ENCODE data around the gene SLC35D1.
"Not testable (repeated sequence)": the region's sequence is repeated elsewhere in the genome, so short reads cannot be mapped to it uniquely, and the experiment has no call there.

DNA sequence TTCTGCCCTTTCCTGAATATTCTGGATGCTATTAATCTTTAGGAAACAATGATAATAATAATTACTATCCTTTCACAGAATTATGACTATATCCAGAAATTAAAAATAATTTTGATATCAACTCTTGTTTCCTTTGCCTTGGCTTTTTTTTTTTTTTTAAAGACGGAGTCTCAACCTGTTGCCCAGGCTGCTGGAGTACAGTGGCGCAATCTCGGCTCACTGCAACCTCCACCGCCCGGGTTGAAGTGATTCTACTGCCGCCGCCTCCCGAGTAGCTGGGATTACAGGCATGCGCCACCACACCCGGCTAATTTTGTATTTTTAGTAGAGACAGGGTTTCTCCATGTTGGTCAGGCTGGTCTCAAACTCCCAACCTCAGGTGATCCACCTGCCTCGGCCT is 74.3 kb downstream of the SLC35D1 start:
- TF ChIP-seq, protein P1, sequence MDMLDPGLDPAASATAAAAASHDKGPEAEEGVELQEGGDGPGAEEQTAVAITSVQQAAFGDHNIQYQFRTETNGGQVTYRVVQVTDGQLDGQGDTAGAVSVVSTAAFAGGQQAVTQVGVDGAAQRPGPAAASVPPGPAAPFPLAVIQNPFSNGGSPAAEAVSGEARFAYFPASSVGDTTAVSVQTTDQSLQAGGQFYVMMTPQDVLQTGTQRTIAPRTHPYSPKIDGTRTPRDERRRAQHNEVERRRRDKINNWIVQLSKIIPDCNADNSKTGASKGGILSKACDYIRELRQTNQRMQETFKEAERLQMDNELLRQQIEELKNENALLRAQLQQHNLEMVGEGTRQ (CRISPR knock-in tag; IDR thresholded peaks at IDR 0.05), result not testable (repeated sequence)
- not testable (repeated sequence) for TF ChIP-seq CEBPB (tag; IDR thresholded peaks at IDR 0.05); HIVEP1 (CRISPR knock-in tag; IDR thresholded peaks at IDR 0.05); ZNF121 (CRISPR knock-in tag; conservative IDR thresholded peaks at IDR 0.05); ZNF143 (CRISPR knock-in tag; IDR thresholded peaks at IDR 0.05); ZNF354B (CRISPR knock-in tag; IDR thresholded peaks at IDR 0.05); ZNF699 (CRISPR knock-in tag; IDR thresholded peaks at IDR 0.05; ENCODE audit: insufficient replicate concordance); NR2C1 (IDR thresholded peaks at IDR 0.05); NR2C1 (tag; IDR thresholded peaks at IDR 0.05)
- TF ChIP-seq, protein P2, sequence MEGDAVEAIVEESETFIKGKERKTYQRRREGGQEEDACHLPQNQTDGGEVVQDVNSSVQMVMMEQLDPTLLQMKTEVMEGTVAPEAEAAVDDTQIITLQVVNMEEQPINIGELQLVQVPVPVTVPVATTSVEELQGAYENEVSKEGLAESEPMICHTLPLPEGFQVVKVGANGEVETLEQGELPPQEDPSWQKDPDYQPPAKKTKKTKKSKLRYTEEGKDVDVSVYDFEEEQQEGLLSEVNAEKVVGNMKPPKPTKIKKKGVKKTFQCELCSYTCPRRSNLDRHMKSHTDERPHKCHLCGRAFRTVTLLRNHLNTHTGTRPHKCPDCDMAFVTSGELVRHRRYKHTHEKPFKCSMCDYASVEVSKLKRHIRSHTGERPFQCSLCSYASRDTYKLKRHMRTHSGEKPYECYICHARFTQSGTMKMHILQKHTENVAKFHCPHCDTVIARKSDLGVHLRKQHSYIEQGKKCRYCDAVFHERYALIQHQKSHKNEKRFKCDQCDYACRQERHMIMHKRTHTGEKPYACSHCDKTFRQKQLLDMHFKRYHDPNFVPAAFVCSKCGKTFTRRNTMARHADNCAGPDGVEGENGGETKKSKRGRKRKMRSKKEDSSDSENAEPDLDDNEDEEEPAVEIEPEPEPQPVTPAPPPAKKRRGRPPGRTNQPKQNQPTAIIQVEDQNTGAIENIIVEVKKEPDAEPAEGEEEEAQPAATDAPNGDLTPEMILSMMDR (IDR thresholded peaks at IDR 0.05 in 2 of 3, conservative IDR thresholded peaks at IDR 0.05 in 1 of 3; ENCODE audit: insufficient read depth in 2 of 3, low read depth in 1 of 3, low read length in 3 of 3), result not testable (repeated sequence)
- TF ChIP-seq, protein P3, sequence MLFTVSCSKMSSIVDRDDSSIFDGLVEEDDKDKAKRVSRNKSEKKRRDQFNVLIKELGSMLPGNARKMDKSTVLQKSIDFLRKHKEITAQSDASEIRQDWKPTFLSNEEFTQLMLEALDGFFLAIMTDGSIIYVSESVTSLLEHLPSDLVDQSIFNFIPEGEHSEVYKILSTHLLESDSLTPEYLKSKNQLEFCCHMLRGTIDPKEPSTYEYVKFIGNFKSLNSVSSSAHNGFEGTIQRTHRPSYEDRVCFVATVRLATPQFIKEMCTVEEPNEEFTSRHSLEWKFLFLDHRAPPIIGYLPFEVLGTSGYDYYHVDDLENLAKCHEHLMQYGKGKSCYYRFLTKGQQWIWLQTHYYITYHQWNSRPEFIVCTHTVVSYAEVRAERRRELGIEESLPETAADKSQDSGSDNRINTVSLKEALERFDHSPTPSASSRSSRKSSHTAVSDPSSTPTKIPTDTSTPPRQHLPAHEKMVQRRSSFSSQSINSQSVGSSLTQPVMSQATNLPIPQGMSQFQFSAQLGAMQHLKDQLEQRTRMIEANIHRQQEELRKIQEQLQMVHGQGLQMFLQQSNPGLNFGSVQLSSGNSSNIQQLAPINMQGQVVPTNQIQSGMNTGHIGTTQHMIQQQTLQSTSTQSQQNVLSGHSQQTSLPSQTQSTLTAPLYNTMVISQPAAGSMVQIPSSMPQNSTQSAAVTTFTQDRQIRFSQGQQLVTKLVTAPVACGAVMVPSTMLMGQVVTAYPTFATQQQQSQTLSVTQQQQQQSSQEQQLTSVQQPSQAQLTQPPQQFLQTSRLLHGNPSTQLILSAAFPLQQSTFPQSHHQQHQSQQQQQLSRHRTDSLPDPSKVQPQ (CRISPR knock-in tag; IDR thresholded peaks at IDR 0.05; ENCODE audit: borderline replicate concordance), result not testable (repeated sequence)
- TF ChIP-seq, protein P4, sequence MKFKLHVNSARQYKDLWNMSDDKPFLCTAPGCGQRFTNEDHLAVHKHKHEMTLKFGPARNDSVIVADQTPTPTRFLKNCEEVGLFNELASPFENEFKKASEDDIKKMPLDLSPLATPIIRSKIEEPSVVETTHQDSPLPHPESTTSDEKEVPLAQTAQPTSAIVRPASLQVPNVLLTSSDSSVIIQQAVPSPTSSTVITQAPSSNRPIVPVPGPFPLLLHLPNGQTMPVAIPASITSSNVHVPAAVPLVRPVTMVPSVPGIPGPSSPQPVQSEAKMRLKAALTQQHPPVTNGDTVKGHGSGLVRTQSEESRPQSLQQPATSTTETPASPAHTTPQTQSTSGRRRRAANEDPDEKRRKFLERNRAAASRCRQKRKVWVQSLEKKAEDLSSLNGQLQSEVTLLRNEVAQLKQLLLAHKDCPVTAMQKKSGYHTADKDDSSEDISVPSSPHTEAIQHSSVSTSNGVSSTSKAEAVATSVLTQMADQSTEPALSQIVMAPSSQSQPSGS (CRISPR knock-in tag; IDR thresholded peaks at IDR 0.05), result not testable (repeated sequence)
